NCI-H460 (cell line): ENCODE data around the gene ITIH4. TPM values are rescaled to one million over a fixed set of nuclear protein-coding genes. Genes with fewer than 3 reads are reported as not detected.

ENCODE experiments used
- DNase-seq: peaks from one replicate; pipeline ENCODE4 v3.0.0-alpha.2; 2016; ENCODE audit warnings: low read depth; ENCODE audit errors: extremely low read depth
- polyA plus RNA-seq: library from polyadenylated mRNA; depleted of rRNA; stranded (reverse); fragments of >200 nt; gene quantifications from 2 replicates; pipeline ENCODE4 v1.2.3, GENCODE V29; 2014; cell fraction: nucleus; rRNA removed
- total RNA-seq: library from RNA; depleted of rRNA; stranded (reverse); fragments of >200 nt; shearing (Covaris generic); gene quantifications from 2 replicates; pipeline ENCODE4 v1.2.3, GENCODE V29; 2014; rRNA removed

The ITIH4 gene
- 0.66 and 1.7 TPM in 2 replicates for total RNA-seq
- 0.25 and 0.70 TPM in 2 replicates for polyA plus RNA-seq

- no peak for DNase-seq
Measured at GRCh38 chr3:52830535-52831258, at the start of gene ITIH4. Gene ITIH4, minus strand, starts transcription at chr3:52830672. Its CDS starts 30 bp downstream, at chr3:52830642.

- DNase-seq, result no peak
Measured at GRCh38 chr3:52880047-52880446, 49.6 kb upstream of the ITIH4 start.

GRCh38 chr3:52879581-52879980 is 49.1 kb upstream of the ITIH4 start:
- no peak for DNase-seq

DNA sequence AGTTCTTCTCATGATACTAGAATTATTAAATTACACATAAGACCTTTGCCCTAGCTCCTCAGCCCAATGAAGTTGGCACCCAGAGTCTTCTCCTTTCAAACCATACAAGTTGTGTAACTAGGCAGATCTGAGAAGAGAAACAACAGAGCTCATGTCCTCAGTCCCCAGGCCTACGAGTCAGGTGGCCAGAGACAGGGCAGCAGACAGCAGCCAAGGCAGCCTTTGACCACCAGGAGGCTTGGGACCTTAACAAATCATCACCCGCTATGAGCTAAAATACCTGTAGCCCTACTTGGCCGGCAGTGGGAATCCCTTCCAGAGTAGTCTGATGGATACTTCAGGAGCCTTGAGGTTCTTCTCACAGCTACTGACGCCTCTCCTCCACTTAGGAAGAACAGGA is 48.6 kb upstream of the ITIH4 start:
- no peak for DNase-seq

GRCh38 chr3:52877085-52877484 is 46.6 kb upstream of the ITIH4 start:
- DNase-seq, result no peak

DNA sequence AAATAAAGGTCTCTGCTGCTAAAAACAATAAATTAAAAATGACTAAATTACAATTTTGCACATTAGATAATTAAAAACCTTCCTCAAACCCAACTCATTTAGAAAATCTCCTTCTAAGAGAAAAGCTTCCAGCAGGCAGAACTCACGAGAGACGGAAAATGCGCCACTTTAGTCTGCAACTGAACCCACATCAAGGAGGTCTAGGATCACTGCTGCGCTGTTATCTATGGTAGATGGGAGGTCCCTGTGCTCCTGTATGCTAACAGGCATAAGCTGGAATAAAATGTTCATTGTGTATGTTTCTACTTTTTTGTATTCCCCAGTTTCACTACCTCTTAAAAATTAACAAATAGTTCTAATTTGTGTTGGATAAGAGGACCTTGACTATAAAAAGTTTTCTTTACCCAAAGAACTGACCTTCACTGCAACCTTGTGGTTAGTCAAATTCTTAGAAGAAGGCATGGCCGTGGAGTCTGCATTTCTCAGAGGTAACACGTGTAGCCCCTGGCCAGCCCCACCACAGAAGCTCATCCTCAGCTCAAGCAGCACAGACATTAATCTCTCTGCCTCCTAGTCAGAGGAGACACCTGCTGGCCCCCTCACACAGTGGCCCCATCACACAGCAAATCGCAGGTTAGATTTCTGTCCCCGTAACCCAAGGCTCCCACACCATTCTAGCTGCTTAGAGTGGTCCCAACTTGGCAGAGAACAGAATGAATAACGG is 44.6 kb upstream of the ITIH4 start:
- DNase-seq, result no peak

- DNase-seq, result no peak
Measured at GRCh38 chr3:52874160-52874701, 43.8 kb upstream of the ITIH4 start.

GRCh38 chr3:52873433-52874159 is 43.1 kb upstream of the ITIH4 start:
- DNase-seq, result peak; percentile 43

DNA sequence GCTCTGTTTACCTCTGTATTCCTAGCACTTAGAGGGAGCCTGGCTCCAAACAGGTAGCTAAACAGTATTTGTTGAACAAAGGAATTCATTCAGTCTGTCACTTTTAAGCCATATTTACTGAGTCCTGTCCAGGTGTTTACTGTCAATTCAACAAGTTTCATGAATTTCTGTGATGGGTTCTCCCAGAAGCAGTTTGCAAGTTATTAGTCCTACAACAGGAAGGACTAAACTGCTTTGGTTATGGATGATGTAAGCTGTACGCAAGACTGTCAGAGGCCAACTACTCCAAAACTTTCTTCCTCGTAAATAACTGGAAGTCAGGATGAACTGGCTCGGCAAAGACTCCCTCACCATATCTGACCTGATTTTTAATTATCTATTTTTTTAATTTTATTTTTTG is 41.8 kb upstream of the ITIH4 start:
- DNase-seq, result peak; percentile 52

GRCh38 chr3:52871761-52872160 is 41.3 kb upstream of the ITIH4 start:
- no peak for DNase-seq

DNA sequence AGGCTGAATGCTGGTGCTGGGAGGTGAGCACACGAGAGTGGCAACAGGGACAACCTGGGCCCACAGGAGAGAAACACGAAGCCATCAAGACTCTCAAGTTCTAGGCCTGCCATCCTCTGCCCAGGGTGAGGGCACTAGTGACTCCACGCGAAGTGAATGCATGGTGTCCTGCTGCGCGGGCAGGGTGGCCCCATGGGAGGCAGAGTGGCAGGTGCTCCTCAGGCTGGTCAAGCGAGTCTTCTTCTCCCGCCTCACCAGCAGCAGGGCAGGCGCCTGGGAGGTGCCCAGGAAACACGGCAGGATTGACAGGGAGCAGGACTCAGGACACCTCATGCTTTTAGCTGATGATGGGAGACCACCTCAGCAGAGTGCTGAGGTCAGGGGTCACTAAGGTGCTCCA is 40.0 kb upstream of the ITIH4 start:
- DNase-seq, result no peak

DNA sequence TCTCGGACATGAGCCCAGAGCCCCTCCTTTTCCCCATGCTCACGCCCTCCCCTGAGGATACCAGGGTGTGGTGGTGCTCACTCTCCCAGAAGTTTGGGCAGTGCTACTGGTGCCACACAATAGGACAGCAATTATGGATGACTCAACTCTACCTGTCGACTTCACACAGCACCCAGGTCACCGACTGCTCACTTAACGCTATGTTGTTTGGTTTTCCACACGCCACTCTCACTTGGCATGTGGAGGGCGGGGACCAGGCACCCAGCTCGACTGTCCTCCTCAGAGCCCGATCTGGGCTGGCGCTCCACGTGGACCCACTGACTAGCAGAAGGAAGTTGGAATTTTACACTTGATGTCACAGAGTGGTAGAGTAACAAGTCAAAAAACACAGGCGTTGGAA is 36.0 kb upstream of the ITIH4 start:
- DNase-seq, result no peak

DNA sequence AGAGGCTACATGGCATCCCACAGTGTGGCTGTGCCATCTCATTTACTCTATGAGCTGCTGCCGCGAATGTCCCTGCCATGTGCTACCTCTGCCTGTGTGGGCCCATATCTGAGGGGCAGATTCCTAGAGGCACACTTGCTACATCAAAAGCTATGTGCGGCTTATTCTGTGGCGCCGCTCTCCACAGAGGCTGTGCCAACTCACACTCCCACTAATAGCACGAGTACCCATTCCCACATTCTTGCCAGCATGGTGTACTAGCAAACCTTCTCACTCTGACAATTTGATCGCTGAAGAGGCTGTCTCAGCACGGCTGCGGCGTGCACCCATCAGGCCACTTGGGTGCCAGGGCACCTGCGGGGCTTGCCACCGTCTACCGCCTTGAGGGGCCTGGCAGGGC is 35.5 kb upstream of the ITIH4 start:
- no peak for DNase-seq

- DNase-seq, result no peak
Measured at GRCh38 chr3:52860424-52860768, 29.9 kb upstream of the ITIH4 start.

- DNase-seq, result no peak
Measured at GRCh38 chr3:52859686-52860423, 29.4 kb upstream of the ITIH4 start.

- no peak for DNase-seq
Measured at GRCh38 chr3:52857864-52858263, 27.4 kb upstream of the ITIH4 start.

DNA sequence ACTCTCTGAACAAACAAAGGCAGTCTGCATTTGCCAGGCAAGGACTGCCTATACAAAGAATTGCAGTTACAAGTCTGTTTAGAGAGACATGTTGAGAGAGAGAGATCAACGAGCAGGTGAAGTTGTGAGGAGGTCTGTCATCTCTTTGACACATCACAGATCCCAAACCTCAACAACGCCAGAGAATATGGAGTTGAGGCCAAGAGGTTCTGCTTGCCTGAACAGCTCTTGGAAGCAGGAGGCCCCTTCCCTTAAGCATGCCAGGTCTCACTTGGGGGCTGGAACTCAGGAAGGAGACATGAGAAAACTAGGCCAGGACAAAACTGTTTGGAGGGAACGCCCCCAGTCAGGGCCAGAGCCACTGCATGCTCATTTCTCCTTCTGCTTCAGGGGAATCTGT is 26.7 kb upstream of the ITIH4 start:
- no peak for DNase-seq

DNA sequence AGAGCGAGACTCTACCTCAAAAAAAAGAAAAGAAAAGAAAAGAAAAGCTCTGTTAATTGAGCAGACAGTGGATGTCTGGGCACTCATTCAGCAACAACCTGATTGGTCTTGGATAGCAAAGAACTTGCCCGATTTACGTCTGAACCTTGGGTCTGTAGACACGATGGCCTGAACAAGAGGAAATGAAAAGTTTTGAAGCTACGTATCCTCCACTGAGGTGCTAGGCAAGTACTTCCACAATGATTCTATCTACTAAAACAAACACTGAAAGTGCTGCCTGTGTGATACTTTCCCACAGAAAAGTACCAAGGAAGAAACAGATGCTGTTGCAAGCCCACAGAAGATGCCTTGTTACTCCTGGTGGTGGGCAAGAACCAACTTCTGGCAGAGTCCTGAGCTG is 26.2 kb upstream of the ITIH4 start:
- no peak for DNase-seq

DNA sequence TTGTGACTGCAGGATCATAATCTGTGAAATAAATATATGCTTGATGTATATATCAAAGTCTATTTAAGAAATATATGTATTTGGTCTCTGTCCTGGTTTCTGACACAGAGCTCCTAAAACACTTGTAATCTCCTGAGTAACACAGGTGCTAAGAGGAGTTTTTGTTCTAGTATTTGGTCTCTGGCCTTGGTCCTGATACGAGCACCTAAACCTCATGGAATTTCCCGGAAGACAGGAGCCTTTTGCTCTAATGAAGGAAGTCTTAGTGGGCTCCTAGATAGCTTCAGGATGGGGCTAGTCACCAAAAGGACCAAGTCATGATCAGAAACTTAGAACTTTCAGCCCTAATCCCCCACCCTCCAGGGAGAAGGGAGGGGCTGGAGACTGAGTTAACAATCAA is 23.5 kb upstream of the ITIH4 start:
- no peak for DNase-seq

DNA sequence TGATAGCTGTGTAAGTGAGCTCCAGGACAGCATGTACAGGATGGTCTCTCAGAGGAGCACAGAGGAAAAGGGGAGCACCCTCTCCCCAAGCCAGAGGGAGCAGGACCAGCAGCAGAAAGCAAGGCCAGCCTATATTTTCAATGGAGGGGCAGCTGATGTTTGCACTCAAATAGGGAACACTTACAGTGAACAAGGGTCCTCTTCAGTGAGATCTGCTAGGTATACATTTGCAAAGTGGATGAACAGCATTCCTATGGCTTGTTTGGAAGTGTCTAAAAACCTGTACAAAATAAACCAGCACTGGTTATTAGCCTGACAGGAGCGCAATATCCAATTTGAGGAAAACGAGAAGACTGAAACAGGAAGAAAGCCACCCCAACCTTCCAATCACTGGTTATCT is 21.9 kb upstream of the ITIH4 start:
- no peak for DNase-seq

DNA sequence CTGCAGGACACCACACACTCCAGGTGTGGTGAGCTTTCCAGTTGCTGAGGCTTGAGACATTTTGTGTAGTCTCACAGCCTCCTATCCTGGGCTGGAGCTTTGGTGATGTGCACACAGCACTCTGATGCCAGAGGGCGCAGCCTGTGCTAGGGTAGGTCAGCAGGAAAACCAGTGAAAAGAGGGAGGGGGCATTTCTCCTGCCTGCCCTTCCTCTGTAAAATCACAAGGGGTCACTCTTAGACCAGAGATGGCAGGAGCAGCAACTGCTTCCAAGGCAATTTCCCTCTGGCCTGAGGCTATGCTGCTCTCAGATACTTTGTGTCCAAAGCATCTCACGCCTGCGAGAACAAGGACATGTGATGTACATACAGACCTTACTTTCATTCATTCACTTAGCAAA is 20.9 kb upstream of the ITIH4 start:
- DNase-seq, result peak; percentile 47
